Astrocyte (in vitro differentiated cells and primary cell): ENCODE data around the gene TSPAN2.

Source experiments
- EZH2 ChIP-seq: IDR thresholded peaks from 2 replicates; pipeline ENCODE4 v1.6.1; 2012; ENCODE audit warnings: mild to moderate bottlenecking, low read length, inconsistent platforms; ENCODE audit not compliant: insufficient read depth
- TF ChIP-seq, protein P1 (sequence below): IDR thresholded peaks from 2 replicates; pipeline ENCODE4 v1.5.1; 2011; ENCODE audit warnings: low read depth, mild to moderate bottlenecking, inconsistent platforms, low read length, moderate library complexity; ENCODE audit not compliant: insufficient read depth

DNA sequence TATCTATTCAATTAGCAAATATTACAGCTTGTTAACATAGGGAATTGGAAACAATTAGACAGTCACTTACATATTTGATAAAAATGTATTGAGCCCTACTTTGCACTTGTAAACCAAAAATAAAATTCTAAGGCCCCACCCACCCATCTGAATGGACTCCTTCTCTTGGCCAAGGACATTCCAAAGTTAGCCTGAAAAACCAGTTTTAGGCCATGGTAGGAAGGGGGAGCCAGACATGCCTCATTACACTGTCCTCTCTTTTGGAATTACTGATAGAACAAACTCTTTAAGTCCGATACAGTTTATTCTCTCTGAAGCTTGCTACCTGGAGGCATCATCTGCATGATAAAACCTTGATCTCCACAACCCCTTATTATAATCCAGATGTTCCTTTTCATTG lies 28.0 kb upstream of the TSPAN2 start:
- TF ChIP-seq, protein P1, sequence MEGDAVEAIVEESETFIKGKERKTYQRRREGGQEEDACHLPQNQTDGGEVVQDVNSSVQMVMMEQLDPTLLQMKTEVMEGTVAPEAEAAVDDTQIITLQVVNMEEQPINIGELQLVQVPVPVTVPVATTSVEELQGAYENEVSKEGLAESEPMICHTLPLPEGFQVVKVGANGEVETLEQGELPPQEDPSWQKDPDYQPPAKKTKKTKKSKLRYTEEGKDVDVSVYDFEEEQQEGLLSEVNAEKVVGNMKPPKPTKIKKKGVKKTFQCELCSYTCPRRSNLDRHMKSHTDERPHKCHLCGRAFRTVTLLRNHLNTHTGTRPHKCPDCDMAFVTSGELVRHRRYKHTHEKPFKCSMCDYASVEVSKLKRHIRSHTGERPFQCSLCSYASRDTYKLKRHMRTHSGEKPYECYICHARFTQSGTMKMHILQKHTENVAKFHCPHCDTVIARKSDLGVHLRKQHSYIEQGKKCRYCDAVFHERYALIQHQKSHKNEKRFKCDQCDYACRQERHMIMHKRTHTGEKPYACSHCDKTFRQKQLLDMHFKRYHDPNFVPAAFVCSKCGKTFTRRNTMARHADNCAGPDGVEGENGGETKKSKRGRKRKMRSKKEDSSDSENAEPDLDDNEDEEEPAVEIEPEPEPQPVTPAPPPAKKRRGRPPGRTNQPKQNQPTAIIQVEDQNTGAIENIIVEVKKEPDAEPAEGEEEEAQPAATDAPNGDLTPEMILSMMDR = no peak
- no peak for TF ChIP-seq EZH2
